Frontal cortex (tissue), 4 donors: ENCODE results near the gene LRRC10. TPM values are rescaled to one million over a fixed set of nuclear protein-coding genes. Genes with fewer than 3 reads are reported as not detected.
A peak's percentile ranks its signal among the peaks of the same experiment; 100 is the strongest.
"Not testable (repeated sequence)": the region's sequence is repeated elsewhere in the genome, so short reads cannot be mapped to it uniquely, and the experiment has no call there.

ENCODE experiments used
- DNase-seq, 2 donors: peaks; one replicate each; pipeline ENCODE4 v3.0.0; 2012; ENCODE audit warnings: low spot score in 2 of 2
- FAIRE-seq: peaks from 2 replicates; lab custom pipeline; 2012; peaks lifted over from hg19 to GRCh38; lab: Jason Lieb, UNC
- total RNA-seq: library from RNA; depleted of rRNA; stranded (reverse); fragments of >200 nt; gene quantifications from one replicate; pipeline ENCODE4 v1.2.3, GENCODE V29; 2014
- donor health status: control.
- donor health status: control.
- donor health status: control.

Gene LRRC10
- total RNA-seq, 1 donor from 2014 or later, result not detected

GRCh38 chr12:69620921-69621320 is 10.2 kb upstream of the LRRC10 start:
- FAIRE-seq, result no peak
- no peak for DNase-seq

GRCh38 chr12:69620077-69620476 is 9.4 kb upstream of the LRRC10 start:
- DNase-seq, result no peak

GRCh38 chr12:69619050-69619449 is 8.3 kb upstream of the LRRC10 start:
- FAIRE-seq, result no peak
- DNase-seq, result no peak

More at GRCh38 chr12:69620077-69620476, 9.4 kb upstream of the LRRC10 start:
- no peak for FAIRE-seq

DNA sequence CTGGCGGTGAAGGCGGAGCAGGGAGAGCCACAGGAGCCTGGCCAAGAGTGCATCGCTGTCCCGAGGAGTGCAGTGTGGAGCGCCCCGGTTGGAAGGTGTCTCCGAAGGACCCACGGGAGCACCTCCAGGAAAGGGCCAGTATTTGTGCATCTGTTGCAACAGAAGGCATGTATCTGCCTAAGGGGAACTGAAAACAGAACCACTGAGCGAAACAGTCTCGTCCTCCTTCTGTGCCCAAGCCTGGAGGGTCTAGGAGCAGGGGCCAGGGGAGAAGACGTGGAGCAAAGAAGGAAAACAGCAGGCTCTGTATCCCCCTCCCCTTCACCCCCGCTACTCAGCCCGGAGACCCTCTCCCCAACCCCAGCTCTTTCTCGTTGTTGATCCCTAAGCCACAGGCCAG is 5.3 kb upstream of the LRRC10 start:
- DNase-seq (no peak), FAIRE-seq (no peak)

- no peak for FAIRE-seq
- no peak for DNase-seq
These were observed 2.6 kb upstream of the LRRC10 start for GRCh38 chr12:69613351-69613750.

- FAIRE-seq (no peak), DNase-seq (no peak)
These were observed 581 bp downstream of the LRRC10 start for GRCh38 chr12:69610126-69610525.

- no peak for DNase-seq
- no peak for FAIRE-seq
These were observed 2.6 kb downstream of the LRRC10 start for GRCh38 chr12:69608114-69608513.

DNA sequence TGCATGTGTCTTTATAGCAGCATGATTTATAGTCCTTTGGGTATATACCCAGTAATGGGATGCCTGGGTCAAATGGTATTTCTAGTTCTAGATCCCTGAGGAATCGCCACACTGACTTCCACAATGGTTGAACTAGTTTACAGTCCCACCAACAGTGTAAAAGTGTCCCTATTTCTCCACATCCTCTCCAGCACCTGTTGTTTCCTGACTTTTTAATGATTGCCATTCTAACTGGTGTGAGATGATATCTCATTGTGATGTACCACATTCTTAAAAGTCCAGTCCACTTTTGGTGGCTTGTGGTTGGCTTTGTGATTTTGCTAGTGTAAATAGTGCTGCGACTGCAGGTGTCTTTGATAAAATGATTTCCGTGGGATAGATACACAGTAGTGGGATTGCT is 6.4 kb downstream of the LRRC10 start:
- FAIRE-seq, DNase-seq: not testable (repeated sequence)

DNA sequence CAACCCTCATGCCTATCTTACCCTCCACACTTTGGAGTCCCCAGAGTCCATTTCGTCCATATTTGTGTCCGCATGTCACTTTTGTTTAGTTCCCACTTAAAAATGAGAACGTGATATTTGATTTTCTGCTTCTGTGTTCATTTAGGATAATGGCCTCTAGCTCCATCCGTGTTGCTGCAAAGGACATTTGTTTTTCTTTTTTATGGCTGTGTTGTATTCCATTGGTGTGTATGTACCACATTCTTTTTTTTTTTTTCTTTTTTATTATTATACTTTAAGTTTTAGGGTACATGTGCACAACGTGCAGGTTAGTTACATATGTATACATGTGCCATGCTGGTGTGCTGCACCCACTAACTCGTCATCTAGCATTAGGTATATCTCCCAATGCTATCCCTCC is 7.2 kb downstream of the LRRC10 start:
- not testable (repeated sequence) for DNase-seq, FAIRE-seq

DNA sequence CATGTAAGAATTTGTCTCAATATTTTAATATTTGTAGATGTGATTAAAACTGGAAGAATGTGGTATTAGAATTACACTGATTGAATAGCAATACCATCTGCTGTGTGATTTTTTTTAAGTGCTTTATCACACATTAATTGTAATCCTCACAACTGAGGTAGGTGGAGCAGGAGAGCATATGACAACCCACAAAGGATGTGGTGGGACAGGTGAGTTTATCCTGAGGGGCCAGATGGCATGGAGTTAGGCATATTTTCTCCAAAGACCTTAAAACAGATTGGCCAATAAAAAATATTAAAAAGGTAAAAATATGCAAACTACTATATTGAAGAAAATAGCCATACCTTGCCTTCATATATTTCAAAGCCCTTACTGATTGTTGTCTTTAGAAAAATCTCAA is 7.8 kb downstream of the LRRC10 start:
- DNase-seq (no peak), FAIRE-seq (no peak)

- no peak for FAIRE-seq
- DNase-seq, result no peak
These were observed 8.6 kb downstream of the LRRC10 start for GRCh38 chr12:69601962-69602685.

DNA sequence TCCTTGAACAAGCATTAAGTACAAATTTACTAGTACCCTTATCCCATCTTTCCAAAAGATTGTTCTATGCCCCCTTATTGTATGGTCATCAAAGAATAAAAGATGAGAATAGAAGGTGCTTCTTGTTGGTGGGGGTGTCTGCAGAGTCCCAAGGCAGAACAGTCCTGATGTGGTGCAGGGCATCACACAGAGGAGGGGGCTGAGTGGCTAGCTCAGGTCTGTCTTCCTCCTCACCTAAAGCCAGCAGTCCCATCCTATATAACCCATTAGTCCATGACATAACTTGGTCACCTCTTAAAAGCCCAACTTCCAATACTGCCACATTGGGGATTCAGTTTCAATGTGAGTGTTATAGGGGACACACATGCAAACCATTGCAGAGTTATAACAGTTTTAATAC is 9.9 kb downstream of the LRRC10 start:
- no peak for FAIRE-seq
- no peak for DNase-seq

GRCh38 chr12:69598174-69598753 is 12.4 kb downstream of the LRRC10 start:
- DNase-seq (no peak), FAIRE-seq (no peak)

DNA sequence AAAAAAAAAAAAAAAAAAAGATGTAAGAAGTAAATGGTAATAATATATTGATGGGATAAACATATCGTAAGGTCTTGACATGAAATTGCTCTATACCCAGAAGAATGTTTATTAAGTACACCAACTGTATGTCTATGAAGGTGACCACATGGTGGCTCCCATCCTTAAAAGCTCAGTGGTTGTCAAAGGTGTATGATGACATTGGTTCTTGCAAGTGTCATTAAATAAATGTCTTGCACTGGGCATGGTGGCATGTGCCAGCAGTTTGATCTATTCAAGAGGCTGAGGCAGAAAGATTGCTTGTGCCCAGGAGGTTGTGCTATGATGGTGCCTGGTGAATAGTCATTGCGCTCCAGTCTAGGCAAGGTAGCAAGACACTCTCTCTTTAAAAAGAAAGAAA is 15.0 kb downstream of the LRRC10 start:
- no peak for DNase-seq
- FAIRE-seq, result no peak

DNA sequence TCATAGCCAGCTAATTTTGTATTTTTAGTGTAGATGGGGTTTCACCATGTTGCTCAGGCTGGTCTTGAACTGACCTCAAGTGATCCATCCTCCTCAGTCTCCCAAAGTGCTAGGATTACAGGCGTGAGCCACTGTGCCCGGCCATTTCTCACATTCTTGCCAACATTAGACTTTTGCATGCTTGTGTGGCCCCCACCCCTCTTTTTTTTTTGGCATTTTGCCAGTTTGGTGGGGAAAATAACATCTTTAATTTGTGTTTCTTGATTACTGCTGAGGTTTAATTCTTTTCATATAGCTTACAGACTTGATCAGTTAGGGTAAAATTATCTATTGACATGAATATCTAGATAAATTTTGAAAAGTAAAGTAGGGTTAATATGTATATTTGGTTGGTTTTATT is 21.6 kb downstream of the LRRC10 start:
- FAIRE-seq, result no peak
- no peak for DNase-seq

GRCh38 chr12:69588527-69588926 is 22.2 kb downstream of the LRRC10 start:
- FAIRE-seq, result no peak
- DNase-seq, result no peak

GRCh38 chr12:69585189-69586062 is 25.3 kb downstream of the LRRC10 start, which contains the start of gene CCT2:
TSS of gene CCT2 (plus strand) at chr12:69585459. CDS start at chr12:69585522, 63 bp downstream.
- DNase-seq (peak; percentile 85 to 94), FAIRE-seq (peak; percentile 88)

DNA sequence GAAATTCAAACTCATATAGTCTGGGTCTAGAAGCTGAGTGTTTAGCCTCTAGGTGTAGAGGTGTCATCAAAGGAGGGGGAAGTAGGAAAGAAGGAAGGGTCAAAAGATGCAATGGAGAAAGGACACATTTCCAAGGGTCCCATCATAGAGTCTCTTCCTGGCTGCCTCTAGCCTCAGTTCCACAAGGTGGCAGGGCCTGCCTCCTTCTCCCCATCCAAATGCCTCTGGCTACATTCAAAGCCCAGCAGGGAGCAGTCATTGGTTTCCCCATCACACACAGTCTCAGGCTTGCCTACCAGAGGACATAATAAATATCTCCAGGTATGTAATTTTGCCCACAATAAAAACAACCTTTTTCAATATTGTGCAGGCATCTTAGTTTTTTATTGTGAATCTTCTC is 27.5 kb downstream of the LRRC10 start:
- DNase-seq (no peak), FAIRE-seq (no peak)

DNA sequence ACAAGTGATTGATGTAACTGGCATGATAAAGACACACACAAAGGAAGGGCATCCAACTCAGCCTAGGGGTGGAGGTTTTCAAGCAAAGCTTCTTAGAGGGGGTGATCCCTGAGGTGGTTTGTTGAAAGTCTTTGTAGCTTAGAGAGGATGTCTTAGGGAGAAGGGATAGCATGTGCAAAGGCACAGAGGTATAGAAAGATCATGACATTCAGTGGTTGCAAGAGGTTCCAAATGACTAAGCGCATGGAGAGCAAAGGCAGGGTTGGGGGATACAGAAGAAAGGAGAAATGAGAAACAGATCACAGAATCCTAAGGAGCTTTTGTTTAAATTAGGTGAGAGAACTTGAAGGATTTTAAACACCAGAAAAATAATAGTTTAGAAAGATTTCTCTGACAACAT is 30.6 kb downstream of the LRRC10 start:
- FAIRE-seq (no peak), DNase-seq (no peak)

GRCh38 chr12:69579029-69579428 is 31.7 kb downstream of the LRRC10 start:
- FAIRE-seq (no peak), DNase-seq (no peak)

- FAIRE-seq (no peak), DNase-seq (no peak)
These were observed 32.4 kb downstream of the LRRC10 start for GRCh38 chr12:69578283-69578682.
